ENCODE measurements around the gene MAFF.
"Not testable (repeated sequence)": the region's sequence is repeated elsewhere in the genome, so short reads cannot be mapped to it uniquely, and the experiment has no call there.

Gene MAFF

DNA sequence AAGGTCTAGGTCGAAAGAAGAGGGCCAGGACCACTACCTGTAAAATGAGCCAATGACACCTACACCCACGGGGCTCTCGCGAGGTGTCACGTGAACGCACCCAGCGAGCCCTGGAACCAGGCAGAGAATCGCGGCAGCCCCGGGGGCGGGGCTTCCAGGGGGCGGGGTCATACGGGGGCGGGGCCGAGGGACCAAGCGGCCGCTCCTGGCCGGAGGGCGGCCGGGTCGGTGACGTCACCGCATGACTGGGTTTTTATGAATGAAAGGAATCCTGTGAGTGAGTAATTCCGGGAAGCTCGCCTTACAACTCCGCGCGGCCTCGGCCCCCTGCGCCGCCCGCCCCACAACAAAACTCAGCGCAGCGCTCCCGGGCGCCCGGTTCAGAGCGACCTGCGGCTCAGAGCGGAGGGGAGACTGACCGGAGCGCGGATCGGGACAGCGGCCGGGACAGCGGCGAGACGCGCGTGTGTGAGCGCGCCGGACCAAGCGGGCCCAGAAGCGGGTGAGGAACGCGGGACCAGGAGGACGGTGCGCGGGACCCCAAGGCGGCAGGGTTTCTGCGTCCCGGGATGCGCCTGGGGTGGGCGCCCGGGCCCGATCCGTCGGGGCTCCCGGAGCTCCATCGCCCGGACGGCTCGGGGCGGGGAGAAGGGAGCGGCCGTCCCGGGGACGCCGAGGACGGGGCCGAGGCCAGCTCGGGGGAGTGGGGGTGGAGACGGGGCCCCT lies at the start of gene MAFF:
Gene MAFF, plus strand, starts transcription at position 284 of the 726 bp plus-strand sequence. CDS start 11,860 bp downstream, outside the sequence.
- DNase-seq = peak; percentile 88

DNA sequence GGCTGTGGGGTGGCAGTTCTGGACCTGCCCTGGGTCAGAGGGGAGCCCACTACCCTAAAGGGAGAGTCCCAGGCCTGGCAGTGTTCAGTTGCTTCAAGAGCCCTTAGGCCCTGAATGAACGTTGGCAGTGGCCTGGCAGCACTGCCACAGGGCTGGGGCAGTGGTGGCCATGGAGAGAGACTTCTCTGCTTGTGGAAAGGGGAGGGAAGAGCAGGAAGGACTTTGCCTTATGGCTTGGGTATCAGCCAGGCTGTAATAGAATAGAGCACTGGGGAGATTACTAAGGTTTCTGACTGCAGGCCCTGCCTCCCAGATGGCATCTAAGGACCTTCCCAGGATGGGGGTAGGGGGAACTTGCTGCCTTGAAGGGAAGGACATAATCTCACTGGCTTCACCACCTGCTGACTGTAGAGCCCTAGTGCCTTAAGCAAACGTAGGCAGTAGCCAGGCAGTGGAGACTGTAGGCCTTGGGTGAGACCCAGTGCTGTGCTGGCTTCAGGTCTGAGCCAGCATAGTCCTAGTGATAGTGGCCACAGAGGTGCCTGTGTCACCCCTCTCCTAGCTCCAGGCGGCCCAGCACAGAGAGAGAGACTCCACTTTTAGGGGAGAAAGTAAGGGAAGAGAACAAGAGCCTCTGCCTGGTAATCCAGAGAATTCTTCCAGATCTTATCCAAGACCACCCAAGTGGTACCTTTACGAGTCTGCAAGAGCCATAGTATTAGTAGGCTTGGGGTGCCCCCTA lies 47.8 kb upstream of the MAFF start:
- no peak for DNase-seq

DNA sequence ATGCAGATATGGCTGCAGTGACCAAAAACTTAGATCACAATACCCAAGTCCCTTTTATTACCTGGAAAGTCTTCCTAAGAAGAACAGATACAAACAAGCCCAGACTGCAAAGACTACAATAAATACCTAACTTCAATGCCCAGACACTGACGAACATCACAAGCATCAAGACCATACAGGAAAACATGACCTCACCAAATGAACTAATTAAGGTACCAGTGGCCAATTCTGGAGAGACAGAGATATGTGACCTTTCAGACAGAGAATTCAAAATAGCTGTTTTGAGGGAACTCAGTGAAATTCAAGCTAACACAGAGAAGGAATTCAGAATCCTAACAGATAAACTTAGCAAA lies 47.3 kb upstream of the MAFF start:
- DNase-seq = not testable (repeated sequence)

DNA sequence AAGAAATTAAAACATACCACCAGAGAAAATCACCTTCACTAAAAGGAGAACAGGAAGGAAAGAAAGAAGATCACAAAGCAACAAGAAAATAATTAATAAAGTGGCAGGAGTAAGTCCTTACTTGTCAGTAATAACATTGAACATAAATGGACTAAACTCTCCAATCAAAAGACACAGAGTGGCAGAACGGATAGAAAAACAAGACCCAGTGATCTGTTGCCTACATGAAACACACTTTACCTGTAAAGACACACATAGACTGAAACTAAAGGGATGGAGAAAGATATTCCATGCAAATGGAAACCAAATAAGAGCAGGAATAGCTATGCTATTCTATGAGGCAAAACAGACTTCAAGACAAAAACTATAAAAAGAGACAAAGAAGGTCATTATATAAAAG lies 46.1 kb upstream of the MAFF start:
- DNase-seq = no peak

DNA sequence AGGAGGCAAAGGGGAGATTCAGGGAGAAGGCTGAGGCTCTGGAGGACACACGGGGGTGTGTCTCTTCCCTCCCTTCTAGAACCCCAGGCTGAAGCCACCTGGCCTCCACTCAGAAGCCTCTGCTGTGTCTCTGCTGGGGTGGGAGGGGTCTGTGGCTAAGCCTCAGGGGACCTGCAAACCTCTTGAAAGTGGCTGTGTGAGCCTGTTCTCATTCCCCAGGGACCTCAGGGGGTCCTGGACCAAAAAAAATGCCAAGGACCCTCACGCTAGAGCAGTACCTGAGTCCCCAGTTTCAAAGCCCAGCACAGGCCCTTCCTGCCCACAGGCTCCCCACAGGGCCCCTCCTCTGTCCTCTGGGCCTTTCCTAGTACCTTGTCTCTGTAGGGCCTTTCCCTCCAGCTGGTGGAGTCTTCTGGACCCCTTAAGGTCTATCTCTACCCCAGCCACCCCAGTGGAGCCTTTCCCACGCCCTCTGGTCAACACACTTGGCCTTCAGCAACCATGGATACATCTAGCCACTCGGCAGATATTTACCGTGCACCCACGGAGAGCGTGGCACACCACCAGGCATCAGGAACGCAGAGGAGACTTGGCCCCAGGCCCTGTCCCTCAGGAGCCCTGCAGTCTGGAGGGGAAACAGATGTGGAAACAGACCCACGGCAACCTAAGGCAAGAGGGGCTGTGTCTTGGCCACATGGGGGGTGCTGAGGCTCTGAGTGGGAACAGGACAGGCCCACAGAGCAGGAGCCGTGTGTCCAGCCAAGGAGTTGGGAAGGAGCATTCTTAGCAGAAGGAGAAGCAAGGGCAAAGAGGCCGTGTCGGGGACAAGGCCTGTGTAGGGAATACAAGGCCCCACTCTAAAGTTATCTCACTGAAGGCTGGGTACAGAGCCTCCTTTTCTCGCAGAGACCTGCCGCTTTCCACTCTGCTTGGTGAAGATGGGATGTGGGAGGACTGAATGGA lies 38.6 kb upstream of the MAFF start:
- DNase-seq = no peak

DNA sequence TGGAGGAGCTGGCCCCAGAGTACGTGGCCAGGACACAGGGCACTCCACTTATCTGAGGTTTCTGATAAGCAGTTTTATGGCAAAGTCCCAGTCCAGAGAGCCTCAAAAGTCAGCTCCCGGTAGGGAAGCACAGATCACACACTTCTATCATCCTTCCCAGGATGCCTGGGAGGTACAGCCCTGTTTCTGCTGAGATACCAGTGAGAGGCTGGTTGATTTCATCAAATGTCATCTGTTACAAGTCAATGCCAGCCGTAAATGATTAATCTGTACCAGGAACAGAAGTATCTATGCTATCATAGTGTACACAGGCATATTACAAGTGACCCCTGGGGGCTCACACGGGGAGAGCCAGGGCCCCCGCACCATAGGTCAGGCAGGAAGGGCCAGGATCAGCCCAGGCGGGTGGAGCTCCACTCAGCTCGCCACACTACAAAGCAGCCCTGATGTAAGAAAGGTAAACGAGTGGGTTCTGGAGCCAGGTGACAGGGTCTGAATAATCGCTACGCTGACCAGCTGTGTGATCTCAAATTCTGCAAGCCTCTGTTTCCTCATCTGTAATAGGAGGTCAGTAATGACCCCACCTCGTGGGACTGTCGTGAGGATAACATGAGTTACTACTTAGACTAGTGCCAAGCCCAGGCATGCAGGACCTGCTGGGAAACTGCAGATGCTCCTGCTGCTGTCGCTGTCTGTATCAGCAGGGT lies 37.8 kb upstream of the MAFF start:
- no peak for DNase-seq

DNA sequence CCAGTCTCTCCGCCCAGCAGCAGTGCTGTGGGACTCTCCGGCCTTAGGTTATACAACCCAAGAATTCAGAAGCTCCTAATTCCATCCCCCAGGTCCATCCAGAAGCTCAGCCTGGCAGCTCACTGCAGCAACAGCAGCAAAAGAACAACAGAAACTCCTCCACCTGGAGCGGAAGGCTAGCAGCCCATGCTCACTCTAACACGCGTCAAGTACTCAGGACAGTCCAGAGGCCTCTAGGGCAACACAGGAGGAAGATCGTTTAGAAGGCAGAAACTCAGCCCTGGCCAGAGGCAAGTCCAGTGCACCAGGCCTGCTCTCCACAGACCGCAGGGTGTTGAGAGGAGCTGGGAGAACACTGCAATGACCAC lies 37.3 kb upstream of the MAFF start:
- no peak for DNase-seq

DNA sequence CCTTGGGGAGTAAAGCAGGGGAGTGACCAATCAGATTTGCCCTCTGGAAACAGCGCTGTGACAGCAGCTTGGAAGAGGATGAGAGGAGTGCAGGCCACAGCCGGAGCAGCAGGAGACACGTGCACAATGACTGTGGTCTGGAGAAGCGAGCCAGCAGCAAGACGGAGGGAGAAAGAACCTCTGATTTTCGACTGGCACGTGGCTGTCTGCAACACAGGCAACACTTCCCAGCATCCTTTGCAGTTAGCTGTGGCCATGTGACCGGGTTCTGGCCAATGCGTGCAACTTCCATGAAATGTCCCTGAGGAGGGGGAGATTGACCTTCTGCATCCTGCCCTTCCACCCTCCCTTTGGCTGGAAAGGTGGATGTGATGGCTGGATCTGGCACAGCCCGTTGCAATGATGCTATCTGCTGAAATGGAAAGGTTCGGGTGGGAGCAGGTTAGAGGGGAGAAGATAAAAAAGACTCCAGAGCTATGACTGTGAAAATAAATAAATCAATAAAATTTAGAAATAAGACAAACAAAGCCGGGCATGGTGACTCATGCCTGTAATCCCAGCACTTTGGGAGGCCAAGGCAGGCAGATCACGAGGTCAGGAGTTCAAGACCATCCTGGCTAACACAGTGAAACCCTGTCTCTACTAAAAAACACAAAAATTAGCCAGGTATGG lies 35.7 kb upstream of the MAFF start:
- no peak for DNase-seq

DNA sequence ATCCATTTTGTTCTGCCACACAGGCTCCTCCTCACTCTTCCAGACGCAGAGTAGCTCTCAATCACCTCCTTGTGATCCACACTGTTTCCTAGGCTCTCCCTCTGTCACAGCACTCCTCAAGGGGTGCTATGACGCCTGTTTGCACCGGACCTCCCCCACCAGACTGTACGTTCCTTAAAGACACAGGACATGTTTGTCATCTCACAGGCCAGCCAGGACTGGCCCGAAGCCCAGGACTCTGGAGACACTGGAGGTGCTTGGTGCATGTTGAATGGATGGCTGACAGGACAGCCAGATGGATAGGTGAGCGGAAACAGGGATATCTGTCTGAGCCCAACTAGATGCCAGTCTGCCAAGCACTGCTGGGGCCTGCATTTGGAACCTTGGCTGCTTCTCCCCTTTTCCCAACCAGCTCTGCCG lies 33.8 kb upstream of the MAFF start:
- no peak for DNase-seq

DNA sequence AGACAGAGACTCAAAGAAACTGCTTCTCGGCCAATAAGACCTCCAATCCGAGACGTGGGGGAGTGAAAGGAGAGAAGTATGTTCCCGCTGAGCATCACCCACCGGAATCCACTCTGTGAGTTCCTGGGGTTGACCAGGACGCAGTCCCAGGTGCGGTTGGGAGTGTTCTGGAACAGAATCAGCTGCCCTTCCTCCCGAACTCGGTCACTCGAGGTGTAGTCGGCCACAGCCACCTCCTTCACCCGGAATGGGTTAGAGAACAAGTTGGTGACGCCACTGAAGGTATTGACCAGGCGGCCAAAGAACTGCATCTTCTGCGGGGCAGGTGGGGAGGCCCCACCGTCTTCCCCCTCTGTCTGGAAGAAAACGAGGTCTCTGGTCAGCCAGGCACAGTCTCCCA lies 32.7 kb upstream of the MAFF start:
- DNase-seq = no peak

DNA sequence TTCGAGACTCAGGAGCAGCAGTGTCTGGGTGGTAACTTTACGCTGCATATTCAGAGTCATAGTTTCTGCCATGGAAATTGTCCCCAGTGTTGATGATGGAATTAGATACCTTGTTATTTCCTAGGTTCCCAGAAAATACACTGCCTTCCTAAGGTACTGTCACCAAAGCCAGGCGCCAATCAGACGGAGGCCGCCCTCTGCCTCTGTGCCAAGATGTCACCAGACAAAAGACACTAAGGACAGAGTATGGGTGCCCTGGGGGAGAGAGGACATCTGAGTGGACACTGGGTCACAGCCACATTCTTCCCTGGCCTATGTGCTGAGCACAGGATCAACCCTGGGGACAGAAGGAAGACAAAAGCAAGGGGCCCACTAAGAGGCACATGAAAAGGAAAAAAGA lies 31.3 kb upstream of the MAFF start:
- DNase-seq = no peak

DNA sequence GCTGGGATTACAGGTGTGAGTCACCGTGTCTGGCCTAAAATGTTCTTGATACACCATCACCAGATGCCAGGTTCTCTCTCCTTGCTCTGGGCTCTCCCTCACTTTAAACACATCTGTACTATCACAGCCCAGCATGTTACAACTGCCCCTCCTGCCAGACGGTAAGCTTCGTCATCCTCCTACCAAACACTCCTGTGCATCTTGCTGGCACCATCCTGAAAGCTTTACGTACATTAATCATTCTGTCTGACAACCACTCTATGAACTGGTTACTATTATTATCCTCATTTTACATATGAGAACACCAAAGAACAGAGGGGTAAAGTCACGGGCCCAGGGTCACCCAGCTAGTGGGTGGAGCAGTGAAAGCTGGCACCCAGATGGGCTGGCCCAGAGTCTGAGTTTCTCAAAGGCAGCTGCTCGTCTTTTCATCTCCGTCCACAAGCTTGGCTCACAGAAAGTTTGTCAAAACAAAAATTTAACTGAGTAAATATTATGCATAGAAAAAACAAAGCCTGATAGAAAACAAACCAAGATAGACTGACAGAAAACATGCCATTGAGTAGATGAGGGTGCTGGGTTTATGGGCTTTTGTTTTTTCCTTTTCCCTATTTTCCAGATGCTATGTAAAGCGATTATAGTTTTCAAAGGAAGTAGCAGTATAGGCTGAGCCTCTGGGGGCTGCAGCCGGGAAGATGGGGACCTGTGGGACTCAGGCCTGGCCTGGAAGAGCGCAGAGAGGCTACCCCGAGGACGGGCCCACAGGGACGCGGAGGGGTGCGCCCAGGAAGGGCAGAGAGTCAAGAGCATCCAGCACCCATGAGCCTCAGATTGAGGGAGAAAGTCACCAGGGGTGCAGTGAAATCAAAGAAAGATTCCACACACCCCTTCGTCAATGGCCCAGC lies 29.6 kb upstream of the MAFF start:
- DNase-seq = no peak

DNA sequence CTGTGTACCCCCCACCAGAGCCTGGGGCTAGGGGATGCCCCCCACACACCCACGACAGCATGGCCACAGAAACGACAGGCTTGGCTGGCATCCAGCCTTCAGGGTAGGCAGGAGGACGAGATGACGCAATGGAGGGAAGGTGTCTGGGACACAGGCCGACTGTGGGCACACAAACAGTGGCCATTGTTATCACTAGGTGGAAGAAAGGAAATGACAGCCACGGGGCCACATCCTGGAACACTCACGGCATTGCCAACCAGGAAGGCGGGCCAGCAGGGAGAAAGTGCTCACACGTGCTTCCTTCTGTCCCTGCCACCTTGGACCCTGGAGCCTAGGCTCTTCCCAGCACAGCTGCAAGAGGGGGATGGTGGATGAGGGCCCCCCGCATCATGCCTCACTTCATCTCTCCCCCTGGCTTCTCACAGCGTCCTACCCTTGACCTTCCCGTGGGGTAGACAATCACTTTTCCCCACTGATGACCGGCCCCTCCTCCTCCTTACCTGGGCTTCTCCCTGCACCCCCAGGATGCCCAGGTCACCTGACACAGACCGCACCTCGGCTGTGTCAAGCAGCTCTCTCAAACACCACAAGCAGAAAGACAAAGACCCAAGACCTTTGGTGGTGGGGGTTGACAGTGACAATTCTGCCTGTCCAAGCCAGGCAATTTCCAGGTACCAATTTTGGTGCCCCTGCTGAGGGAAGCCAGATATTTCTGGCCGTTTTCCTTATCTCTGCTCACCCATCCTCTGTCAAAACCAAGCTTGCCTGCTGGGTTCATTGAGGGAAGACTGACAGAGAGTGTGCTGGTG lies 28.8 kb upstream of the MAFF start:
- DNase-seq = peak; percentile 21

DNA sequence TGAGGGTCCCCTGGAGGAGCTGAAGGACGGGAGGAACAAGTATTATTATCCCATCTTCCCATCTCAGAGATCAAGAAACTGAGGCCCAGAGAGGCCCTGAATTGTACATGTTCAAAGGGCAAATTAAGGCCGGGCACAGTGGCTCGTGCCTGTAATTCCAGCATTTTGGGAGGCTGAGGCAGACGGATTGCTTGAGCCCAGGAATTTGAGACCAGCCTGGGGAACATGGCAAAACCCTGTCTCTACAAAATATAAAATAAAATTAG lies 28.2 kb upstream of the MAFF start:
- no peak for DNase-seq

DNA sequence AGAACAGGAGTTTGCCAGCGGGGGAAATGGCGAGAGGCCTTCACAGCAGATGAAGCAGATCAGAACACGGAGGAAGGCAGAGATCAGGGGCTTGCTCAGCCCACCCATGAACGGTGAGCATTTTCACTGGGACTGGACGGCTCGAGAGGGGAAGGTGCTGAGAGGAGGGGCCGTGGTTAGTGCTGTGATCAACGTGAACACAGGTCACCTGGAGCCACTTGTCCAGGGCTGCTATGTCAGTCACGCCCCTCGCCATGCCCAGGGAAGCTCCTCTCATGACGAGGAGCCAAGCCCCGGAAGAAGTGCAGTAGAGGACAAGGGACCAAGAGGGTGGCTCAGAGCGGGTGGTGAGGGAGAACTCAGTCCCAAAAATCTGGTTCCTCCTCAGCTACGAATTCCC lies 27.2 kb upstream of the MAFF start:
- DNase-seq = no peak

DNA sequence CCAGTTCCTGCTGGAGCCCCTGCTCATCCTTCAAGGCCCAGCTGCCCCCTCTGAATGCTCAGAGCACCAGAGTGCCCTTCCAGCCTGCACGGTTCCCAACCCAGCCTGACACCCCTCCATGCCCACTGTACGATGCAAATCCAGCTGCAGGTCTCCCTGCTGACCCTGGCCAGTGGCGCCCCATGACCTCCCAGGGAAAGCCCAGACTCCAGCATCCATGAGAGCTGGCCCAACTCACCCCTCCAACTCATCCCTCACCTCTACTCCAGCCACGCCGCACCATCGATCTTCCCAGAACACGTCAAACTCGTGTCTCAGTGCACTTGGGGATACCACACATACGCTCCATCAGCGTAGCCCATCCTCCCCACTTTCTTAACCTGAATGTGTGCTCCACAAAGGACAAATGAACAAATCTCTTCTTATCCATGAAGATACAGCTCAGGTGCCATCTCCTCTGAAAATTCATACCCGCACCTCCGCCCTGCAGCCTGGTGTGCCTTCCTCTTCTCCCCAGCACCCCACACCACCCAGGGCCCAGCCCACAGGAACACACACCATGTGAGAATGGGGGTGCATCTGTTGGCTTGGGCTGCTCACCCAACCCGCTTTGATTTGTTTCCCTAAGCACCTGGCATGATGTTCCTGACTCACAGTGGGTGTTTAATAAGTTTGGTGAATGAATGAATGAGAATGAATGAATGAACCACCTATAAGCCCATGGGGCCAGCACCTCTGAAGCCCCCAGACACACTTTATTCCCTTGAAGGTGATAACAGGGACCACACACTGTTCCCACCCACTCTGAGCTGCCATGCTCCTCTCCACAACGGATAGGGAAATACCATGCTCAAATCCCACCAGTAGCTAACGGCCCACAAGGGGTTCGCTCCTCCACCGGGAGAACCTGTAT lies 26.3 kb upstream of the MAFF start:
- no peak for DNase-seq

DNA sequence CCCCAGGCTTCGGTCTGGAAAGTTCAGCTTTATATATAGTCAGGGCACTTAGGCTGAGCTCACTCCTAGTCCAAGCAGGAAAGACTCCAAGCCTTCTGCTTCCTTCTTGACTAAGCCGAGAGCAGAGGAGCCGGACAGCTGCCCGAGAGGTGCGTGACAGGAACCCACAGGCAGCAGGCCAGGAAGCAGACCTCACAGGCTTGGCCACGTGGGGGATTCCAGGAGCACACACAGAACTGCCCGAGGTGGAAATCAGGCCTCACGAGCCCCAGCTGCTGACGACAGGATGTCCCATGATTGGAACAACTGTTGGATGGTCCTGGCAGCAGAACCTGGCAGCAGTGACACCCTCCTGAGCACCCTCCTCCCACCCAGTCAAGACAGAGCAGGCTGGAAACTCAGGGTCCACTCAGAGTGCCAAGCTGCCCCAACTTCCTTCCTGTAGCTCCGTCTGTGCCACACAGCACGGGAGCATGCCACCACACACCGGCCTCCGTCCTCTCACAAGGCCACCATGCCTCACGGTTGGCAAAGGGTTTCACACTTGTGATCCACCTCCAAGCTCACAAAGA lies 25.5 kb upstream of the MAFF start:
- DNase-seq = peak; percentile 27

DNA sequence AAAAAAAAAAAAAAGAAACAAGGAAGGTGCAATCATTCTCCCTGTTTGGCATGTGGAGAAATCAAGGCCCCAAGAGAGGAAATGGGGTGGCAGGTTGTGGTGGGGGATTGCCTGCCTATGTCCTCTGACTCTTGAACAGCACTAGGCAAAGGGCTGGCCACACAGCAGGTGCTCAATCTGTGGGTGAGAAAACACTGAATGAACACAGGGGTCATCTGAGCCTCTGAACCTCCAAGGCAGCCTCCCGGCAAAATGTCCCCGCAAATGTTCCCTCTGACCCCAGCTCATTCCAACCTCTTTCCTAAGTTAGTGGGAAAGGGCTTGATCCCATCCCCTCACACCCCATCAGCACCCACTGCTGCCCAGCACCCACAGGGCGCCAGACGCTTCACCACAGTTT lies 24.8 kb upstream of the MAFF start:
- DNase-seq = no peak

DNA sequence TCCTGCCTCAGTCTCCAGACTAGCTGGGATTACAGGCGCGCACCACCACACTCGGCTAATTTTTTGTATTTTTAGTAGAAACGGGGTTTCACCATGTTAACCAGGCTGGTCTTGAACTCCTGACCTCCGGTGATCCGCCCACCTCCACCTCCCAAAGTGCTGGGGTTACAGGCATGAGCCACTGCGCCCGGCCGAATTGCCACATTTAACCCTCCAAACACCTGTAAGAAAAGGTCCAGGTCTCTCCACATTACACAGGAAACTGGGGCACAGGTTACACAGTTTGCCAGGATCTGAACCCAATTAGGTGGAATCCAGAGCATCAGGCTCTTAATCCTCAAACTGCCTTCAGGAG lies 24.2 kb upstream of the MAFF start:
- DNase-seq = not testable (repeated sequence)

Data from activated naive CD4-positive, alpha-beta T cell treated with Interleukin-2 at 50 U/mL for 16 hours (primary cell).